WTC11 (cell line): ENCODE measurements around the gene CEP63. TPM values are rescaled to one million over a fixed set of nuclear protein-coding genes. Genes with fewer than 3 reads are reported as not detected.

Experiments used
- ATAC-seq: fragments of 200-7000 bp; cut with Tn5 transposase; 2 replicates; pipeline ENCODE4 v1.10.0; 2021; ENCODE audit warnings: mild to moderate bottlenecking, moderate library complexity
- CTCF ChIA-PET: fragments of 300-600 bp; sonication (Branson Sonifier 250); formaldehyde crosslinking; loops from one replicate; lab custom pipeline; 2021; ENCODE audit warnings: antibody characterized with exemption; lab: Charles Lee
- POLR2A ChIA-PET: fragments of 350-600 bp; sonication (Branson Sonifier 250); formaldehyde crosslinking; loops from one replicate; lab custom pipeline; 2021; ENCODE audit warnings: antibody characterized with exemption; lab: Charles Lee
- DNase-seq: peaks from one replicate; pipeline ENCODE4 v3.0.0; 2021; ENCODE audit warnings: low spot score
- H3K27ac Mint-ChIP-seq: 2 replicates; pipeline ENCODE4 v1.8.0; 2021; ENCODE audit warnings: mixed read lengths
- H3K27me3 Mint-ChIP-seq: 2 replicates; pipeline ENCODE4 v1.8.0; 2021; ENCODE audit warnings: low read depth, mild to moderate bottlenecking, moderate library complexity, mixed read lengths
- H3K36me3 Mint-ChIP-seq: 2 replicates; pipeline ENCODE4 v1.8.0; 2021; ENCODE audit warnings: mixed read lengths
- H3K4me1 Mint-ChIP-seq: 2 replicates; pipeline ENCODE4 v1.8.0; 2022; ENCODE audit warnings: mixed read lengths
- H3K4me3 Mint-ChIP-seq: 2 replicates; pipeline ENCODE4 v1.8.0; 2021; ENCODE audit warnings: mild to moderate bottlenecking, moderate library complexity, mixed read lengths
- H3K9me3 Mint-ChIP-seq: 2 replicates; pipeline ENCODE4 v1.8.0; 2021; ENCODE audit warnings: mixed read lengths
- ATF1 ChIP-seq: sonication (generic); formaldehyde crosslinking; IDR thresholded peaks from 2 replicates; pipeline ENCODE4 v1.8.1; 2023; ENCODE audit warnings: mild to moderate bottlenecking, moderate library complexity, missing genetic modification reagents
- CREM ChIP-seq: sonication (generic); formaldehyde crosslinking; IDR thresholded peaks from 2 replicates; pipeline ENCODE4 v1.8.1; 2022; ENCODE audit warnings: mild to moderate bottlenecking, missing genetic modification reagents, moderate library complexity
- EMX1 ChIP-seq: fragments of 250-450 bp; sonication (Bioruptor Pico); IDR thresholded peaks from 2 replicates; pipeline ENCODE4 v1.8.0; 2021; ENCODE audit warnings: mild to moderate bottlenecking
- ESRRA ChIP-seq: sonication (generic); formaldehyde crosslinking; IDR thresholded peaks from 2 replicates; pipeline ENCODE4 v1.8.1; 2022; ENCODE audit warnings: mild to moderate bottlenecking, missing genetic modification reagents, borderline replicate concordance
- FOXJ3 ChIP-seq: sonication (generic); formaldehyde crosslinking; IDR thresholded peaks from 2 replicates; pipeline ENCODE4 v1.9.0; 2021; ENCODE audit warnings: missing genetic modification reagents, mild to moderate bottlenecking, borderline replicate concordance
- GTF2I ChIP-seq: fragments of 250-450 bp; sonication (Bioruptor Pico); conservative IDR thresholded peaks from 2 replicates; pipeline ENCODE4 v1.4.0; 2021; ENCODE audit warnings: mild to moderate bottlenecking
- MXD4 ChIP-seq: fragments of 250-450 bp; sonication (Bioruptor Pico); IDR thresholded peaks from 2 replicates; pipeline ENCODE4 v1.8.0; 2021; ENCODE audit warnings: mild to moderate bottlenecking, moderate library complexity, borderline replicate concordance
- NFATC4 ChIP-seq: fragments of 250-450 bp; sonication (Bioruptor Pico); IDR thresholded peaks from 2 replicates; pipeline ENCODE4 v1.9.0; 2021; ENCODE audit warnings: mild to moderate bottlenecking
- NR1H2 ChIP-seq: sonication (generic); formaldehyde crosslinking; IDR thresholded peaks from 2 replicates; pipeline ENCODE4 v1.9.0; 2021; ENCODE audit warnings: mild to moderate bottlenecking, moderate library complexity, missing genetic modification reagents
- SMAD3 ChIP-seq: sonication (generic); formaldehyde crosslinking; IDR thresholded peaks from 2 replicates; pipeline ENCODE4 v1.8.0; 2022; ENCODE audit warnings: missing genetic modification reagents, mild to moderate bottlenecking, borderline replicate concordance
- TEAD4 ChIP-seq: sonication (generic); formaldehyde crosslinking; IDR thresholded peaks from 2 replicates; pipeline ENCODE4 v1.8.0; 2022; ENCODE audit warnings: mild to moderate bottlenecking, missing genetic modification reagents
- TP53 ChIP-seq: sonication (generic); formaldehyde crosslinking; IDR thresholded peaks from 2 replicates; pipeline ENCODE4 v1.8.1; 2023; ENCODE audit warnings: mild to moderate bottlenecking, missing genetic modification reagents
- ZBTB21 ChIP-seq: sonication (generic); formaldehyde crosslinking; IDR thresholded peaks from 2 replicates; pipeline ENCODE4 v1.8.1; 2023; ENCODE audit warnings: mild to moderate bottlenecking, missing genetic modification reagents, borderline replicate concordance
- ZNF121 ChIP-seq: sonication (generic); formaldehyde crosslinking; IDR thresholded peaks from 2 replicates; pipeline ENCODE4 v1.8.0; 2023; ENCODE audit warnings: missing genetic modification reagents
- ZNF219 ChIP-seq: sonication (generic); formaldehyde crosslinking; IDR thresholded peaks from 2 replicates; pipeline ENCODE4 v1.8.0; 2023; ENCODE audit warnings: missing genetic modification reagents, mild to moderate bottlenecking, borderline replicate concordance
- ZNF263 ChIP-seq: sonication (generic); formaldehyde crosslinking; IDR thresholded peaks from 2 replicates; pipeline ENCODE4 v1.8.1; 2022; ENCODE audit warnings: low read depth, mild to moderate bottlenecking, moderate library complexity, missing genetic modification reagents
- ZNF396 ChIP-seq: fragments of 250-450 bp; sonication (Bioruptor Pico); IDR thresholded peaks from 2 replicates; pipeline ENCODE4 v1.8.0; 2021; ENCODE audit warnings: mild to moderate bottlenecking, moderate library complexity, borderline replicate concordance
- total RNA-seq: library from RNA; stranded (reverse); gene quantifications from 3 replicates; pipeline ENCODE4 v1.2.3, GENCODE V29; 2021
- TF ChIP-seq, protein P1 (sequence below): sonication (generic); formaldehyde crosslinking; IDR thresholded peaks from 2 replicates; pipeline ENCODE4 v1.8.0; 2022; ENCODE audit warnings: mild to moderate bottlenecking, missing genetic modification reagents
- TF ChIP-seq, protein P2 (sequence below): sonication (generic); formaldehyde crosslinking; IDR thresholded peaks from 2 replicates; pipeline ENCODE4 v1.8.1; 2023; ENCODE audit warnings: mild to moderate bottlenecking, missing genetic modification reagents, moderate library complexity
- TF ChIP-seq, protein P3 (sequence below): sonication (generic); formaldehyde crosslinking; IDR thresholded peaks from 2 replicates; pipeline ENCODE4 v1.8.0; 2022; ENCODE audit warnings: mild to moderate bottlenecking, missing genetic modification reagents
- TF ChIP-seq, protein P4 (sequence below): sonication (generic); formaldehyde crosslinking; IDR thresholded peaks from 2 replicates; pipeline ENCODE4 v1.8.1; 2022; ENCODE audit warnings: low read depth, missing genetic modification reagents, borderline replicate concordance
- TF ChIP-seq, protein P5 (sequence below): sonication (generic); formaldehyde crosslinking; IDR thresholded peaks from 2 replicates; pipeline ENCODE4 v1.8.0; 2023; ENCODE audit warnings: mild to moderate bottlenecking, missing genetic modification reagents
- TF ChIP-seq, protein P6 (sequence below): fragments of 250-450 bp; sonication (Bioruptor Pico); IDR thresholded peaks from 2 replicates; pipeline ENCODE4 v1.9.0; 2021; ENCODE audit warnings: mild to moderate bottlenecking
- TF ChIP-seq, protein P7 (sequence below): fragments of 250-450 bp; sonication (Bioruptor Pico); IDR thresholded peaks from 2 replicates; pipeline ENCODE4 v2.1.2; 2022; ENCODE audit warnings: mild to moderate bottlenecking, moderate library complexity
- TF ChIP-seq, protein P8 (sequence below): sonication (generic); formaldehyde crosslinking; IDR thresholded peaks from 2 replicates; pipeline ENCODE4 v1.8.1; 2022; ENCODE audit warnings: mild to moderate bottlenecking, moderate library complexity, missing genetic modification reagents

Gene CEP63
- total RNA-seq, 1 experiment from 2014 or later: 28.0 TPM

DNA sequence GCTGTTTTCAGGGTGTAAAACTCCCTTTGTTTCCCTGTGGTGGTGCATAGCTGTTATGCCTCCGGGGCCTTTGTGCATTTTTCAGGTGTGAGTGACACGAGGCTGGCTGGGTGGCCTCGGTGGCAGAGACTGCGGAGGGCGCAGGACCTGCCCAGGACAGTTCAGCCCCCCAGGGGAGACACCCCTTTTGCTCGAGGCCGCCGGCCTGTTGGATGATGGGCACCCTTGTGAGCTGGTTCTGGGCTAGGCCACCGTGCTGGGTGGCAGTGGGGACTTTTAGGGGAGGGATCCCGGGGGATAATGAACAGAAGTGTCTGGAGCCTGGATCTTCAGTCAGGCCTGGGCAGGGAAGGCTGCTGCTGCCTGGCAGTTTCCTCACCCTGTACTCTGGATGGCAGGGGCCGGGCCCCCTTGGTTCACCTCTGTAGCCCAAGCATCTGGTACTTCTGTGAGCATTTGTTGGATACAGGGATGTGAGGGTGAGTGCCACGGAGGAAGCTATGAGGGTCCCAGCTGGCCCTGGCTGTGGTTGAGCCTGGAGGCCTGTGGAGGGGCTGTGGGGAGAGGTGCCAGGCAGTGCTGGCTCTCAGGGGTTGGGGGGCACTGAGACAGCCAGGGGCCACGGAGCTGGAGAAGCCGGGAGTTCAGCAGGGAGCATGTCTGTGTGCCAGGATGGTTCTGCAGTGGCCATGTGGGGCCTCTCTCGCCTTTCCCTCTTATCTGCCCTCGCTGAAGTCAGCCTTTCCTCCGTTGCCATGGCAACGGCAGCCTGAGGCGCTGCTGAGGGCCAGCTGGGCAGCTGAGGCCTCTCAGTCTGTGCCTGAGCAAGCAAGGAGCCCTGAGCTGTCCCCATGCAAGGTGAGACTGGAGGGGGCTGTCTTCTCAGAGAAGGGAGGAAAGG lies 115.9 kb downstream of the CEP63 start:
- H3K4me3 Mint-ChIP-seq: no peak overlapping the region
- CTCF ChIA-PET: interaction anchor here (0.6 to 4.8 kb wide), 24 partner anchors 9 to 644 kb away, joined by 3 to 63 read pairs (median 6); partner anchors contain the start of genes EPHB1 and KY

DNA sequence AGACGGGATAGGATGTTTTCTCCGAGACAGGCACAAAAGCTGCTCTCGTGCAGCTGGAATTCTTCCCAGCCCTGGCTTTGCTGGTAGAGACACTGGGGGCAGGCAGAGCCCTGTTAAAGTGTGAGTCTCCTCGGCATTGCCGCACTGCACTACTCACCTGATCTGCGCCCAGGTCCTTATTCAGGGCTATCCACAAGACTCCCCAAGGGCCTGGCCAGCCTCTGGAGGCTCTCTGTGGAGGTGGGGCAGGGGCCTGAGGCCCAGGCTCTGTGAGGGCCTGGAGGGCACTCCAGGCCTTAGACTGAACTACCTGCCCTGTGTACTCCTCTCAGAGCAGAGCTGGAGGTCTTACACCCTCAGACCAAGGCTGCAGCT lies 116.6 kb downstream of the CEP63 start:
- H3K4me3 Mint-ChIP-seq: no peak overlapping the region
- H3K36me3 Mint-ChIP-seq: no peaks in the 10 kb centered on the region
- H3K27ac Mint-ChIP-seq: no peak overlapping the region
- CTCF ChIA-PET: interaction anchor here (1.2 to 4.8 kb wide), 10 partner anchors 14 to 236 kb away, joined by 3 to 63 read pairs (median 20); partner anchors contain the start of gene EPHB1
- H3K4me1 Mint-ChIP-seq: peaks cover 15% of the 10 kb centered on the region
- DNase-seq (no peak), ATAC-seq (peak; percentile 12; the same call in 1 of the 2 replicates)
- H3K27me3 Mint-ChIP-seq: peaks cover 14% of the 10 kb centered on the region
- POLR2A ChIA-PET: no interaction called here
- no peaks in the 10 kb centered on the region for H3K9me3 Mint-ChIP-seq
- TF ChIP-seq SMAD3 (CRISPR knock-in tag) (no peak), MXD4 (CRISPR knock-in tag) (no peak), NFATC4 (CRISPR knock-in tag) (no peak), ZNF396 (CRISPR knock-in tag) (no peak), FOXJ3 (CRISPR knock-in tag) (no peak), ZNF121 (CRISPR knock-in tag) (no peak), NR1H2 (no peak), TEAD4 (CRISPR knock-in tag) (no peak), ZBTB21 (CRISPR knock-in tag) (no peak), ESRRA (CRISPR knock-in tag) (no peak)
- TF ChIP-seq, protein P1, sequence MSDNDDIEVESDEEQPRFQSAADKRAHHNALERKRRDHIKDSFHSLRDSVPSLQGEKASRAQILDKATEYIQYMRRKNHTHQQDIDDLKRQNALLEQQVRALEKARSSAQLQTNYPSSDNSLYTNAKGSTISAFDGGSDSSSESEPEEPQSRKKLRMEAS (CRISPR knock-in tag): no peak
- TF ChIP-seq, protein P2, sequence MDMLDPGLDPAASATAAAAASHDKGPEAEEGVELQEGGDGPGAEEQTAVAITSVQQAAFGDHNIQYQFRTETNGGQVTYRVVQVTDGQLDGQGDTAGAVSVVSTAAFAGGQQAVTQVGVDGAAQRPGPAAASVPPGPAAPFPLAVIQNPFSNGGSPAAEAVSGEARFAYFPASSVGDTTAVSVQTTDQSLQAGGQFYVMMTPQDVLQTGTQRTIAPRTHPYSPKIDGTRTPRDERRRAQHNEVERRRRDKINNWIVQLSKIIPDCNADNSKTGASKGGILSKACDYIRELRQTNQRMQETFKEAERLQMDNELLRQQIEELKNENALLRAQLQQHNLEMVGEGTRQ (CRISPR knock-in tag): no peak
- TF ChIP-seq, protein P3, sequence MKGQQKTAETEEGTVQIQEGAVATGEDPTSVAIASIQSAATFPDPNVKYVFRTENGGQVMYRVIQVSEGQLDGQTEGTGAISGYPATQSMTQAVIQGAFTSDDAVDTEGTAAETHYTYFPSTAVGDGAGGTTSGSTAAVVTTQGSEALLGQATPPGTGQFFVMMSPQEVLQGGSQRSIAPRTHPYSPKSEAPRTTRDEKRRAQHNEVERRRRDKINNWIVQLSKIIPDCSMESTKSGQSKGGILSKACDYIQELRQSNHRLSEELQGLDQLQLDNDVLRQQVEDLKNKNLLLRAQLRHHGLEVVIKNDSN: no peak
- TF ChIP-seq, protein P4, sequence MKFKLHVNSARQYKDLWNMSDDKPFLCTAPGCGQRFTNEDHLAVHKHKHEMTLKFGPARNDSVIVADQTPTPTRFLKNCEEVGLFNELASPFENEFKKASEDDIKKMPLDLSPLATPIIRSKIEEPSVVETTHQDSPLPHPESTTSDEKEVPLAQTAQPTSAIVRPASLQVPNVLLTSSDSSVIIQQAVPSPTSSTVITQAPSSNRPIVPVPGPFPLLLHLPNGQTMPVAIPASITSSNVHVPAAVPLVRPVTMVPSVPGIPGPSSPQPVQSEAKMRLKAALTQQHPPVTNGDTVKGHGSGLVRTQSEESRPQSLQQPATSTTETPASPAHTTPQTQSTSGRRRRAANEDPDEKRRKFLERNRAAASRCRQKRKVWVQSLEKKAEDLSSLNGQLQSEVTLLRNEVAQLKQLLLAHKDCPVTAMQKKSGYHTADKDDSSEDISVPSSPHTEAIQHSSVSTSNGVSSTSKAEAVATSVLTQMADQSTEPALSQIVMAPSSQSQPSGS (CRISPR knock-in tag): no peak

More for the DNA sequence above, 115.9 kb downstream of the CEP63 start:
- Mint-ChIP-seq H3K27me3 (peaks cover 14% of the 10 kb centered on the region), H3K27ac (no peak overlapping the region), H3K36me3 (no peaks in the 10 kb centered on the region), H3K4me1 (peaks cover 15% of the 10 kb centered on the region), H3K9me3 (no peaks in the 10 kb centered on the region)
- ATAC-seq (peak; percentile 63), DNase-seq (peak; percentile 77)
- POLR2A ChIA-PET: interaction anchor here (1.3 kb wide), 1 partner anchor 39 kb away, joined by 3 read pairs; no protein-coding TSS in a partner anchor
- TF ChIP-seq, protein P5, sequence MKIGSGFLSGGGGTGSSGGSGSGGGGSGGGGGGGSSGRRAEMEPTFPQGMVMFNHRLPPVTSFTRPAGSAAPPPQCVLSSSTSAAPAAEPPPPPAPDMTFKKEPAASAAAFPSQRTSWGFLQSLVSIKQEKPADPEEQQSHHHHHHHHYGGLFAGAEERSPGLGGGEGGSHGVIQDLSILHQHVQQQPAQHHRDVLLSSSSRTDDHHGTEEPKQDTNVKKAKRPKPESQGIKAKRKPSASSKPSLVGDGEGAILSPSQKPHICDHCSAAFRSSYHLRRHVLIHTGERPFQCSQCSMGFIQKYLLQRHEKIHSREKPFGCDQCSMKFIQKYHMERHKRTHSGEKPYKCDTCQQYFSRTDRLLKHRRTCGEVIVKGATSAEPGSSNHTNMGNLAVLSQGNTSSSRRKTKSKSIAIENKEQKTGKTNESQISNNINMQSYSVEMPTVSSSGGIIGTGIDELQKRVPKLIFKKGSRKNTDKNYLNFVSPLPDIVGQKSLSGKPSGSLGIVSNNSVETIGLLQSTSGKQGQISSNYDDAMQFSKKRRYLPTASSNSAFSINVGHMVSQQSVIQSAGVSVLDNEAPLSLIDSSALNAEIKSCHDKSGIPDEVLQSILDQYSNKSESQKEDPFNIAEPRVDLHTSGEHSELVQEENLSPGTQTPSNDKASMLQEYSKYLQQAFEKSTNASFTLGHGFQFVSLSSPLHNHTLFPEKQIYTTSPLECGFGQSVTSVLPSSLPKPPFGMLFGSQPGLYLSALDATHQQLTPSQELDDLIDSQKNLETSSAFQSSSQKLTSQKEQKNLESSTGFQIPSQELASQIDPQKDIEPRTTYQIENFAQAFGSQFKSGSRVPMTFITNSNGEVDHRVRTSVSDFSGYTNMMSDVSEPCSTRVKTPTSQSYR (CRISPR knock-in tag): no peak
- no peak for TF ChIP-seq TP53 (CRISPR knock-in tag)
- no peak for TF ChIP-seq ZNF263 (CRISPR knock-in tag)
- TF ChIP-seq TEAD4 (CRISPR knock-in tag): no peak
- TF ChIP-seq, protein P6, sequence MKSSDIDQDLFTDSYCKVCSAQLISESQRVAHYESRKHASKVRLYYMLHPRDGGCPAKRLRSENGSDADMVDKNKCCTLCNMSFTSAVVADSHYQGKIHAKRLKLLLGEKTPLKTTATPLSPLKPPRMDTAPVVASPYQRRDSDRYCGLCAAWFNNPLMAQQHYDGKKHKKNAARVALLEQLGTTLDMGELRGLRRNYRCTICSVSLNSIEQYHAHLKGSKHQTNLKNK (CRISPR knock-in tag): no peak
- TF ChIP-seq ZNF219 (CRISPR knock-in tag): no peak
- no peak for TF ChIP-seq EMX1
- TF ChIP-seq, protein P7, sequence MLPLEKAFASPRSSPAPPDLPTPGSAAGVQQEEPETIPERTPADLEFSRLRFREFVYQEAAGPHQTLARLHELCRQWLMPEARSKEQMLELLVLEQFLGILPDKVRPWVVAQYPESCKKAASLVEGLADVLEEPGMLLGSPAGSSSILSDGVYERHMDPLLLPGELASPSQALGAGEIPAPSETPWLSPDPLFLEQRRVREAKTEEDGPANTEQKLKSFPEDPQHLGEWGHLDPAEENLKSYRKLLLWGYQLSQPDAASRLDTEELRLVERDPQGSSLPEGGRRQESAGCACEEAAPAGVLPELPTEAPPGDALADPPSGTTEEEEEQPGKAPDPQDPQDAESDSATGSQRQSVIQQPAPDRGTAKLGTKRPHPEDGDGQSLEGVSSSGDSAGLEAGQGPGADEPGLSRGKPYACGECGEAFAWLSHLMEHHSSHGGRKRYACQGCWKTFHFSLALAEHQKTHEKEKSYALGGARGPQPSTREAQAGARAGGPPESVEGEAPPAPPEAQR: no peak
- TF ChIP-seq, protein P3: no peak
- TF ChIP-seq CREM (CRISPR knock-in tag): no peak
- TF ChIP-seq, protein P8, sequence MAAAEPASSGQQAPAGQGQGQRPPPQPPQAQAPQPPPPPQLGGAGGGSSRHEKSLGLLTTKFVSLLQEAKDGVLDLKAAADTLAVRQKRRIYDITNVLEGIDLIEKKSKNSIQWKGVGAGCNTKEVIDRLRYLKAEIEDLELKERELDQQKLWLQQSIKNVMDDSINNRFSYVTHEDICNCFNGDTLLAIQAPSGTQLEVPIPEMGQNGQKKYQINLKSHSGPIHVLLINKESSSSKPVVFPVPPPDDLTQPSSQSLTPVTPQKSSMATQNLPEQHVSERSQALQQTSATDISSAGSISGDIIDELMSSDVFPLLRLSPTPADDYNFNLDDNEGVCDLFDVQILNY (CRISPR knock-in tag): no peak
- TF ChIP-seq ATF1 (CRISPR knock-in tag): no peak
- TF ChIP-seq GTF2I: no peak
